Activated T-cell treated with anti-CD3 and anti-CD28 coated beads, Interleukin-2, amount 50 U/mL, for 1 hour (primary cell): Measurements from ENCODE around the gene ETS1.

Source experiments
- DNase-seq: peaks from one replicate; pipeline ENCODE4 v3.0.0-alpha.2; 2020

ETS1 gene

DNA sequence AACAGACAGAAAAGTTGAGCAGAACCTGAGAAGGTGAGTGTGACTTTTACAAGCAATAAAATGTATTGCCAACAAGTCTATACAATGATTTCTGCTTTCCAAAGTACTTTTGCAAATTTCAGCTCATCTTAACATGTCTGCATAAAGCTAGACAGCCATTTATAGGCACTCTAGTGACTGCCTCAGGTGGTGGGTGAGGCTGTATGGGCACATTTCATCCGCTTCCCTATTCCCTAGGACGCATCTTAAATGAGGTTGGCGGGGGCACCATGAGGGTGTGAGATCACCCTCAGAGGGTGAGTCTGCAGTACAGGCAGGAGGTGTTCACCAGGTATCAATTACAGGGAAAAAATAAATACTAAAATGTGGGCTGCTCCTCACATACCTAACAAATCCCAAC, 110.1 kb downstream of the ETS1 start:
- DNase-seq: no peak

DNA sequence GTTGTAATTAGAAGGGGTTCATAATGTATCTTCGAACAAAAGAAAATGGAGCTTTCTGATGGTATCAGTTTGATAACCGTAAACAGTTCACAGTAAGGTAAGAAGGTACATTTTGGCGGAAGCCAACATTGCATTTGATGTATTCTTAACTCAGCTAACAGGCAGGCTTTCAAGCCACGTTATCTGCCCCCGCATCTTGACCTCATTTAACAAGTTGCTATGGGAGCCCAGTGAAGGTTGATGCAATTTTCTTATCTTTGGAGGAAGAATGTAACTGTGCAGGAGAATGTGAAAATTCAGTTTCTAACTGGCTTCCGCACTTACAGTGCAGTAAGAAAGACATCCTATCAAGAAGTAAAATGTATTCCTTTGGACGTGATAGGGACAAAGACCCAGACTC, 110.6 kb downstream of the ETS1 start:
- DNase-seq: peak; percentile 60

DNA sequence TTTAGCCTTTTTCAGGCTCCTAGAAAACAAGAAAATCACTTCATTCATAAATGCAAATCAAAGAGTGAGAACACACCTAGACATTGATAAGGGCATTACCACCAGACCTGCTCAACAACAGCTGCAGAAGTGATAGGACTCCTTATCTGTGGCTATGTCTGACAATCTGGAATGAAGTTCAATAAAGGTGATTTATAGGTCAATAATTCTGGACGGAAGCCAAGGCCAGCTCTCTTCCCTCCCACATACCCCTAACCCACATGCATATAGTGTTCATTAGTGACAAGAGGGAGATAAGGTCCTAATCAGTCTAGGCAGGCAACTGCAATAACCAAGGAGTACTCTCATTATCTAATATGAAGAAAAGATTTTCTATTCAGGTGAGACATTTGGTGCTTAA, 111.3 kb downstream of the ETS1 start:
- DNase-seq: no peak

DNA sequence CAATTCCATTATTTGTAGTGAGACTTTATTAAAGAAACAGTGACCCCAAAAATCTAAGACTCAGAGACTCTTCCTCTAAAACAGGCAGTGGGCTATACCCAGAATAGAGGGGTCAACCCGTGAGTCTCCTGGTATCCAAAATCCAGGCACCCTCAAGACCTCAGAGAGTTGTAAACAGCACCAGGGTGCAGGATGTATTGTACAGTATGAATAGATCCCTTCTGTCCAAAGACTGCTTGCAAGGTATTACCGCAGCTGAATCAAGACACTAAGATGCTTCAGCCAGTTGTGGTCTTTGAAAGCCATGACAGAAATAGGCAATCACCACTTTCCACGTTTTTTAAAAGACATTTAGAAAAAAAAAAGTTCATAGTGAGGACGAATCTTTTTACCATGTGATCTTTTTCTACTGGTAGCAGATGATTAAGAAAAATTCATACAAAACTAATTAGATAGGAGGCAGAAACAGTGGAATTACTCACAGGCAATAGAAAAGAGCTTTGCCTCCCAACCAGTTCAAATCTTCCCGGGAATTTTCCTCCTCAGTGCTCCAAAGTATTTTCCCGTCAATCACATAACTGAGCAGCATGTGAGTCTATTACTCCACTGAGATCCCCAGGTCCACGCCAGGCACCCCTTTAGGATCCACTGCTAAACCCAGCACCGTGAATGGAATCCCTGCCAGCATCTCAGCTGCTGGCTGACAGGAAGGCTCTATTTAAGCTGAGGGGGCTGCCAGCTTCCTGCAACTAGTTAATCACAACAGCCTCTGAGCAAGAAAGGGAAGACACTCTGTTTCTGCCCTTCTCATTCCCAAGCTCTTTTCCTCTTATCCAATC, 113.1 kb downstream of the ETS1 start:
- no peak for DNase-seq

DNA sequence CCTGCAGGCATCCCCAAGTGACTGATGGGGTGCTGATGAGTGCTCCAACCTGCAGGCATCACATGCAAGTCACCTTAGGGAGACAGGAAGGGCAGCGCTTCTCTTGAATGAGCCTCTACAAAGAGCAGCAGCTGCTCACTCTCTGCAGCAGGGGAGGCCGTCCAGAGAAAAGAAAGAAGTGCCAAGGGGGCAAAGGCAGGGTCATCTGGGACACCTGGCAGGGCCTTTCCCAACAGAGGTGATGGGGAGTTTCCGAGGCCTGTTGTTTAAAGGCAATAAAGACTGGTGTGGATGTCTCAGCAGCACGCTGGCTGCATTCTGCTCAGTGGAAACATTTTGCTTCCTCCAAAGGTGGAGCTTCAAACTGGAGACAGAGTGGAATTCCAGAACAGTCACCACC, 113.7 kb downstream of the ETS1 start:
- DNase-seq: no peak

DNA sequence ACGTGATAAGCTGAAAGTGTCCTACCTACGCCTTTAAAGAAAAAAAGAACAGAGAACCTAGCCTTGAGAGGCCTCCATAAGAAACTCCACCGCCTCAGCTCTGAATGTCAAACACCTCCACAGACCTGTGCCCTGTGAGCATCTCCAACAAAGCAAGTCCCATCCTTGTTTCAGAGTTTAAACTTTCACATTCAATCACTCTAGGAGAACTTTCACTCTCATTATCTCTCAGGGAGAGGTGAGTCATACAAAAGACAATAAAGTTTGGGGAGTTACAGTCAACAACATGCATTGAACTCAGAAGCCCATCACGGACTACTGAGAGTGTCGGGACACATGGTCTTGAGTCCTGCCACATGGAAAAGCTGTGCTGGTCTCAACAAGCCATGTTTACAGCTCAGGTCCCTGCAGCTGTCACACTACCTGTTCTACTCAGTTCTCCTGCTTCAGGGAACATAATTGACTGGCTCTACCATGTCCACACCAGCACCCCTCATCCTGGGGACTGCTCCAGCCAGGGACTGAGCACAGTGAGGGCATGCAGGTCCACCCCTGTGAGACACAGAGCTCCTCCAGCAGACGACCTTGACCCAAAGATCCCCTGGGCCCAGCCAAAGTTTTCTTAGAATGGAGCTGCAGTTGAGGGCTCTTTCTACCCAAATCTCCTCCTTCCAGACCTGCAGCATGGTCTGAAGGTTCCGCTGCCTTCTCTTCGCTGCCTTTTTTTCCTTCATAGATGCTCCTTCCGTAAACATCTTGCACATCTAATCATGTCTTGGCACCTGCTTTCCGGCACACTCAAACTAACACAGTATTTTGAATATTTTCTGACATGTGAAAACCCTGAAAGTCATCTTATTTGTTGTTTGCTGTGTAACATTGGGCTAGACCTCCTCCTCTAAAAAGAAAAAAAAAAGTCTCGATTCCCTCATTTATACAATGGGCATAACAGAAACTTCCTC, 114.9 kb downstream of the ETS1 start:
- peak; percentile 59 for DNase-seq

DNA sequence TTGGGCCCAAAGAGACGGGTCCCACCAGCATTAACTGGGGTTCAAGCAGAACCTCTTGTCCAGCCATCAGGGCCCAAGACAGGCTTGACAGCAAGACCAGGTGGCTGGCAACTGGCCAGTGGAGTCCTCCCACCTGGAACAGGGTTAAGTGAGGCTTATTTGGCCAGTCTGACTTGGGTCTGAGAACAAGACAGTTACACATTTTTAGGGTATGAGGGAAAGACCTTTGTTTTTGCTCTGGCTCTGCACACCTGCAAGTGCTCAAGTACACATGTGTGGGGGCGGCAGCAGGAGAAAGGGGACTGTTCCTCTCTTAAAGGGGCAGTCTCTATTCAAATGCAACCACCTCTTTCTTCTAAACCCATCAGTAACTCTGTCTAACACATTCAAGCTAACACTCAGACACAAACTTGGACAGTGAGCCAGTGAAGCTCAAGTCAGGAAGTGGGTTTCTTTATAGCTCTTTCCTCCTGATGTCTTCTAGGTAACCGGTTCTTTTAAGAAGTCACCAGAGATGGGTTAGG, 116.2 kb downstream of the ETS1 start:
- peak; percentile 59 for DNase-seq

DNA sequence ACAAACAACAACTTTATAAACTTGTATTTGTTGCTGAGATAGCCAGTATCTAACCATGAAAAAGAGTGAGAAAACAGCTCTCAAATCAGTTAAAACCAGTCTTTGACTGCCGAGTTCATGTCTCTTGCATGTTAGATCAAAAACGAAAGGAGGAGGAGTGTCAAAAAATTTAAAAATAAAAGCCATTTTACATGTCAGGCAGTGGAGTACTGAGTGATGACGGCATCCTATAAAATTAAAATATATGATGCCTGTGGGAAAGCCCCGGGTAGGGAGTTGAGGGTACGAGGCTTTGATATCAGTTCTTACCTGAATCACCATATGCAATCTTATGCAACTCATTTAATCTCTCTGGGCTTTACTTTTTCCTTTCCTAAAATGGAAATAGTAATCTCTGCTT, 117.3 kb downstream of the ETS1 start:
- DNase-seq: no peak

DNA sequence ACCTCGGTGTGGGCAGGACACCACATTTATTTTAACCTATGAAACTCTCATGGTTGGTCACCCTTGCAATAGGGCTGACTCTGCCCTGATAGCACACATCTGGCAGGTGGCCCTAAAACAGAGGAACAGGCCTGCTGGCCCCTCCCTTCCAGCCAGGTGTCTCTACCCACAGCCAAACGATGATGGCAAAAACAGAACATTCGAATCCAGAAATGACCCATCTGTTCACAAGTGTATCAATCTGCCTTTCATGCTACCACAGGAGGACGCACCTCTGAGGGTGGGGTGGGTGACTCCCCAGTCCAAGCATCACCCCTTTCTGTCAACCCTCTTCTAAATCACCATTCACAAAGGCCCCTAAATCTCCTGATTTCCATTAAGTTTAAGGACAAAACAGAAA, 118.1 kb downstream of the ETS1 start:
- no peak for DNase-seq

DNA sequence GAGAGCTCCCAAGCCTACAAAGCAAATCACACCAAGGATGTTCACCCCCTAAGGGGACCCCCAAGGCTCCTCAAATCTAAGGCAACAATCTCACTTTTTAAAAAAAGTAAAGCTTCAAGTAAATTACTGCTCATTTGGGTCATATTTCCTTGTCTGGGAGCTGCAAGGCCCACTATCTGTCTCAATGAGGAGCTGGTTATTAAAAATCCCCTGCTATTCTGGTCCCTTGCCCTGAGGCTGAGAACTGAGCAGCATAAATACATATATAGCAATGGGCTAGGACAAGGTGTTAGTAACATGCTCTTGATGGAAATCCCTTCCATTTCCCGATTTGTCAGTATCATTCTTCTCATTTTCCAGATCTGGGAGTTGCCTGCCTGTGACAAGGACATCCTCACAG, 119.2 kb downstream of the ETS1 start:
- no peak for DNase-seq

DNA sequence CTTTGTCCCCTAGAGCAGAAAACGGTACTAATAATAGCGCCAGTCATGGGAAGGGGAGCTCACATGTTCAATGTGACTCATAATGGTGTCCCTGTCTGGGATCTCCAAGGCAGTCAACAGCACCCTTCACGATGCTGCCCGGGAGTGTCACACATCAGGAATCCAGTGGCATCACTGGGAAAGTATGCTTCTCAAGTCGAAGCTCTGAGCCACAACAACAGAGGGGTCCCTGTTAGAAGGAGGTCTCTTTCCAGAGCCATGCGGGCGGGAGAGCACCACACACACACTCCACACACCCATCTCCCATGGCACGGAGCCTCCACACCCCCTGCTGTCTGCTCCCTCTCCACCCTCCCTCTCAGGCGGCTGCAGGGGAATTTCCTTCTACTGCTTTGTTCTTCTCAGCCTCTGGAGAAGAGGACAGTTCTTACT, 119.7 kb downstream of the ETS1 start:
- DNase-seq: peak; percentile 58

DNA sequence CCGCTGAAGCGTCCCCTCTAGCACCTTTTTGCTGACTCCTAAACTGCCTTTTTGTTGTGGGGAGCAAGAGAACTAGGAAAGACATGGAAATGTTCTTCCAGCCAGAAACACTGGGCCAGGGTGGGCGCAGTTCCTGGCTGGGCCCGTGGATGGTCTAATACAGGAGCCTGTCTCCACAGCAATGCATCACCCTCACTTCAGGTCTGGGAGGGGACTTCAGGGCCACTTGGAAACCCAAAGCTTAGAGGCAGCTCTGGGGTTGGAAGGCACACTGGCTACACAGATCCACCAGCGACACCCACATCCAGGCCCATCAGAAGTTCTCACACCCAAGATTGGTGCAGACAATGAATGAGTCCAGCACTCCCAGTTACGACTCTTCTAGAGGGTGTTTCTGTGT, 120.3 kb downstream of the ETS1 start:
- DNase-seq: no peak

DNA sequence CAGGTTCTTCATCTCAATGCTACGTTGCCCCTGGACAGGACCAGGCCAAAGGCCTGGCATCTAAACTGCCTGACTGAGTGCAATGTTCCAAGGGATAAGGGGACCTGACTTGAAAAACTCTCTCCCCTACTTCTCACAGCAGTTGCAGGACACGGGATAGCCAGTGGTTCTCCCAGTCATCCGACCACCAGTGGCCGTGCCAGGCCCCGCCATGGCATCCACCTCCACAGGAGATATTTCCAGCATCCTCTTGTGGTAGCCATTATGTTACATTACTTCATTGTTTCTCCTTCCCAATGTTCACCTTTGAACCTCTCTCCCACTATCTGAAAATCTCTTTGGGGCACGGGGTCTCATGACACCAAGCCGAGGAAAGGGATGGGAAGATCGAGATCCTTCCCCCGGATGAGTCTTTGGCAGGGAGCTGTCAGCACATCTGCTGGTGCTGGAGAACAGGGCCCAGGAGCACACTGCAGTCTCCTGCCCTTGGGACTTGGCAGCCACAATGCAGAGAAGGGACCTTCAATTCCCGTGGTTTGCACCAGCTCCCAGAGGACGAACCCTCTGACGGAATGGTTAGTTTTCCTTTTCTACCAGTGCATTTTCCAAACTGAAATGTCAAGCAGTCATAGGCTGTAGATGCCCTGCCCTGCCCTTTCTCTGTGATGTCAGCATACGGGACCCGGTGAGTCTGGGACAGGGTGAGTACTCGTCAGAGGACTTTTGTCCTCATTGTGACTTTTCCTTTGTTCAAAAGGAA, 121.2 kb downstream of the ETS1 start:
- no peak for DNase-seq

DNA sequence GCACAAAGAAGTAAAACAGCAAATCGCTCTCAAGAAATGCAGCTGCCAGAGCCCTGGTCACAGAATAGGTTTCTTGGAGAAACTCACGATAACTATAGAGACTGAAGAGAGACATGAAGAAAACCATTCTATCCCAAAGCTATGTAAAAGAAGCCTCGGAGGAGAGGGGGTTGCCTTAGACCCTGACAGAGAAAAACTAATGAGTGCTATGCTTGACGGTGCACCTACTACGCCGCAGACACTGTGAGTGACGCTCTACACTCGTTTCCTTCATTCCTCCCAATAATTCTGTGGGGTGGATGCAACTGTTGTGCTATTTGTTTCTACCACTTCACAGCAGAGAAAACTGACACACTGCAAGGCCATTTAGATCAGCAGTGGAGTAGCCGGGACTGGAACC, 121.8 kb downstream of the ETS1 start:
- DNase-seq: peak; percentile 40

DNA sequence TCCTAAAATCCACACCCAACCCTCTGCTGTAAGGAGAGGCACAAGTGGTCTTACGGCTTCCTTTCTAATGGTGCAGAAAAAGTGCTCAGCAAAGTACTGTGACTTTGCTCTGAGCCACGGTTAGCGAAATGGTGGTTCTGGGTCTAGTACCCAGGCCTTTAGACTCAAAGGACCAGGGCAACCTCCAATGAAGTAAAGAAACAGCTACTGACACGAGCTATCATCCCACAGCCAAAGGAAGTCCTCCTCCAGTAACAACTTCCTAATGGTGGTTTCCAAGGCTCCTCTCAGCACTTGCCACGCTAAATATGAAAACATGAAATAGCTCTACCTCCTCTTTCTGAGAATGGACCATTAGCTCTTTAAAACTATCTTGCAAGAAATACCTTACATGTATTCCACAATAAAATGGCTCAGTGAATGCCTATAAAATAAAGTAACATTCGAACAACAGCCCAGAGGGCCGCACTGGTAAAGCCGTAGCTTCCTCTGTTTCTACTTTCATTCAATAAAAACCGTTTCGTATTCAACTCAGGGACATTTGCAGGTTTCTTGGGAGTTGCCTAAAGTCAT, 122.4 kb downstream of the ETS1 start:
- DNase-seq: no peak

DNA sequence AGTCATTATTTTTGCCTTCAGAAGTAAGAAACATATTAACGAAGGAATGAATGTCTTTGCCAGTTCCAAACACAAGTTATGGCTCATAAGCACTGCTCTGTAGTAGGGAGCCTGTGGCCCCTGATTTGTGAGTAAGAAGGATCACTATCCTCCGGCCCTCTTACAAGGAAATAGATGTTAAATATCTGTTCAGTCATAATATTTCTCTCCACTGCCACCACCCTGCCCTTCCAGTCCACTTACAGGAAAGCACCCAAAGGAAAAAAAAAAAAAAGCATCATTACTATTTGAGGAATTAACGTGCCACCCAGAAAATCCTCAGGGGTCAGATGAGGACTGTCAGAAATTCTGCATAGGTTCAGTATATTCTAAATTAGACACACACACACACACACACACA, 123.4 kb downstream of the ETS1 start:
- no peak for DNase-seq

DNA sequence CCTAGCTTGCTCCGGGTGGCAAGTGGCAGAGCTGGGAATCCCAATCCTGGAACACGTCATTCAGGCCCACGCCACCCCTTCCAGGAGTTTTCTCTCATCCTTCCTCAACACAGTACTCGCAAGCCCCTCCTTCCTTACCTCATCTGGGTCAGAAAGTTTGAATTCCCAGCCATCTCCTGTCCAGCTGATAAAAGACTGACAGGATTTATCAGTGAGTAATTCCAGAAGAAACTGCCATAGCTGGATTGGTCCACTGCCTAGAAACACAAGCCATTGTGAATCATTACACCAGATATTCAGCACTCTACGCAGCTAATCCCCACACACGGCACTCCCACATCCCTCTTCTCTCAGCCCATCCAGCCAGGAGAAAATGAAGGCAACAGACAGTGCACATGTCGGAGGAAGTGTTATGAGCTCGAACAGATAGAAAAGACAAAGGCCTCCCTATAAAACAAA, 124.0 kb downstream of the ETS1 start:
- DNase-seq: no peak

DNA sequence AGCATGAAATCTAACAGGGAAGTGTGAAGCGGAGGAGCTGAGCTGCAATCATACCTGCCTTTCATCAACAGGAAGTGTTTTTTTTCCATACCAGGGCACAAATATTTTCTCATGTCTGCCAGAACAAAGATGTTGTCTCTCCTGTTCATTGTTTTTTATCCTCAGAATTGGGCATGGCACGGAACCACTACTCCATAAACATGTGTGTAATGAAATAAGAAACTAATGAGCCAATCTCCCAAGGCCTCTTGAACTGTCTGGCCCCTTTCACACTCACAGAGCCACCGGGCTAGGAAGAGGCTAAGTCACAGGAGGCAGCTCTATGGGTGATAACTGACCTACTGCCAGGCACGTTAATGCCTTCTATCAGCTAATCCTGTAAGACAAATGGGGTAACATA, 124.4 kb downstream of the ETS1 start:
- no peak for DNase-seq

DNA sequence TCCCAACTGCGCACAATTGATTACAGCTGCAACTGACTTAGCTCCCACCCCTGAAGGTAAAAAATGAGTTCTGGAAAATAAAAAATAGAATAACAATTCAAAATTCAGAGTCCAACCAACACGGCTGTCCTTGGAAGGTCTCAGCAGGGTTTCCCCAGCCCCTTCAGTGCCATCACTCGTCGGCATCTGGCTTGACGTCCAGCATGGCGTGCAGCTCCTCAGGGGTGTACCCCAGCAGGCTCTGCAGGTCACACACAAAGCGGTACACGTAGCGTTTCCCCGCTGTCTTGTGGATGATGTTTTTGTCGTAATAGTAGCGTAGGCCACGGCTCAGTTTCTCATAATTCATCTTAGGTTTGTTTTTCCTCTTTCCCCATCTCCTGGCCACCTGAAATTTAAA, 125.2 kb downstream of the ETS1 start:
- DNase-seq: no peak

DNA sequence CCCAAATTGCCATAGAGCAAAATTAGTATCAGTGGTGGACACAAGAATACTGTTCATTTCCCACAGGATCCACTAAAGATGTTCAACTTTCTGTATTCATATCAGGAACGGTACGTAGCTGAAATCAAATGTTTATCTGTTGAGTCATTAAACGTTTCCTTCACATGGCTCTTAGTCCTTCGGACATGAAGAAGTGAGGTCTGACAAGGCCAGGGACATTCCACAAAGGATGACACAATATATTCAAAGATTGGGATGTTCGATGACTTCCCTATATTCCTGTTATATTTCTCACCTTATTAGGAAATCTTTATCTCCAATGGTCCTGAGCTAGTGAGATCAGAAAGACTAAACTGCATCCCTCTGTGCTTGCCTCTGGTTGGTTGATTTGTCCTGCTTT, 129.0 kb downstream of the ETS1 start:
- DNase-seq: no peak

DNA sequence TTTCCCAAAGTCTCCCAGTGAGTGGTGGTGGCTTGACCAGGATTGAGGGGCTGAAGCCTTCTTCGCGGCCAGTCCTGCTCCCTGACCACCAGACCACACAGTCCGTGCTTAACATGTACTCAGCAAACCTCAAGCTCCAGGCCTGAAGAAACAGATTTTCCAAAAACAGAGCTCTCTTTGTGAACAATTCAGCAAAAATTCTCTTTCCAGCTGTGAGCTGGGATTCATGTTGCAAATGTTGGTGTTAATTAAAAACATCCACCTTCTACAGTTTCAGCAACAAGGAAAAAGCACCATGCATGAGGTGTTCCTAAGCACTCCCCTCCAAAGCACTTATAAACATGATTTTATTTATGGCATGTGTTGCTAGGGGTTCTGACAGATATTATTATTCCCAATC, 129.5 kb downstream of the ETS1 start:
- DNase-seq: no peak

DNA sequence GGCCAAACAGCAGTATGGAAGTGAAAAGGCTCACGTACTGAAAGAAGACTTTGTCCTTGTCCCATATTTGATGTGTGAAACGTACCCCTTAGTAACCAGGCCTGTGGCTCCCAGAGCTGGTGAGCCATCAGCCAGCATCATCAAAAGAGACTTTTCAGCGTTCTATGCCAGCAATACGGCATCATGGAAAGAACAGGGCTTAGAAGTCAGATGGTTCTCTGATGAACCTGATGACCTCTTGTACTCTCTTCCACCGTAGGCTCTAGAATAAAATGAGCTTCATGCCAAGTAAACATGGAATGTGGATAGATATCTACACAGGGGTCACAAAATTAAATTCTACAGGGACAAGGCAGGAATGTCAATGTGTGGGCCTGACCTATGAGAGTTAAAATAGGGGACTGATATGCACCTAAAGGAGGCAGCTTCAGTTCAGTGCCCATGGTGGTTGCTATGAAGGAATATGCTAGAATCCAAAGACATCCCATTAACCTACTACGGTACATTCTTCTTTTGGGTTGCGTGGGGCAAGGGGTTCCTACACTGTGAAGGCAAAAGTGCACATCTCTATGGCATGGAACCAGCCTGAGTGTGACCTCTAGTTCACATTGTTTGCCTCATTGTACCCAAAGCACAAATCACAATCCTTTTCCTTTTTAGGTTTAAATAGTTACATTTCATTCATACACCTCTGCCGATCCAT, 130.6 kb downstream of the ETS1 start:
- DNase-seq: no peak
